KMS-11 (cell line): ENCODE results near the gene CBY2.
"Not testable (repeated sequence)": the region's sequence is repeated elsewhere in the genome, so short reads cannot be mapped to it uniquely, and the experiment has no call there.

Experiments used
- H2AFZ ChIP-seq: fragments of 200-600 bp; sonication (generic); 2 replicates; pipeline ENCODE4 v1.6.1; 2016; ENCODE audit warnings: antibody characterized with exemption, mixed run types, low read depth
- H3K27ac ChIP-seq: fragments of 200-600 bp; sonication (generic); 2 replicates; pipeline ENCODE4 v1.6.1; 2016; ENCODE audit warnings: mild to moderate bottlenecking, mixed run types
- H3K27me3 ChIP-seq: fragments of 200-600 bp; sonication (generic); 2 replicates; pipeline ENCODE4 v1.6.1; 2017; ENCODE audit warnings: mild to moderate bottlenecking, low read depth, mixed run types, moderate library complexity; ENCODE audit not compliant: insufficient read depth
- H3K36me3 ChIP-seq: fragments of 200-600 bp; sonication (generic); 2 replicates; pipeline ENCODE4 v1.6.1; 2017; ENCODE audit warnings: mild to moderate bottlenecking, mixed run types; ENCODE audit not compliant: insufficient read depth
- H3K4me1 ChIP-seq: fragments of 200-600 bp; sonication (generic); 2 replicates; pipeline ENCODE4 v1.6.1; 2016; ENCODE audit warnings: mild to moderate bottlenecking, low read depth, mixed run types; ENCODE audit not compliant: poor library complexity, severe bottlenecking
- H3K4me2 ChIP-seq: fragments of 200-600 bp; sonication (generic); 2 replicates; pipeline ENCODE4 v1.7.0; 2016; ENCODE audit warnings: mild to moderate bottlenecking, mixed run types
- H3K4me3 ChIP-seq: fragments of 200-600 bp; sonication (generic); IDR thresholded peaks from 2 replicates; pipeline ENCODE4 v1.6.1; 2017; ENCODE audit warnings: low read depth, low read length, mixed read lengths; ENCODE audit not compliant: insufficient read depth
- H3K79me2 ChIP-seq: fragments of 200-600 bp; sonication (generic); 2 replicates; pipeline ENCODE4 v1.6.1; 2016; ENCODE audit warnings: low read depth, mixed run types; ENCODE audit not compliant: insufficient read depth
- H3K9ac ChIP-seq: fragments of 200-600 bp; sonication (generic); 2 replicates; pipeline ENCODE4 v1.6.1; 2016; ENCODE audit warnings: mild to moderate bottlenecking, mixed run types
- H4K20me1 ChIP-seq: fragments of 200-600 bp; sonication (generic); 2 replicates; pipeline ENCODE4 v1.6.1; 2016; ENCODE audit warnings: mild to moderate bottlenecking, mixed run types; ENCODE audit not compliant: insufficient read depth
- CTCF ChIP-seq: fragments of 200-600 bp; sonication (generic); conservative IDR thresholded peaks from 2 replicates; pipeline ENCODE4 v1.6.1; 2017; ENCODE audit warnings: low read depth, mild to moderate bottlenecking, antibody characterized with exemption, low read length, moderate library complexity, mixed read lengths

The CBY2 gene

GRCh38 chr13:45662162-45662561, 40.0 kb upstream of the CBY2 start:
- Histone ChIP-seq H3K4me1 (no peaks in the 10 kb centered on the region), H3K4me2 (no peak overlapping the region), H3K27me3 (no peaks in the 10 kb centered on the region), H3K4me3 (no peak overlapping the region), H3K36me3 (no peaks in the 10 kb centered on the region), H4K20me1 (no peaks in the 10 kb centered on the region), H3K27ac (no peak overlapping the region), H3K79me2 (no peaks in the 10 kb centered on the region), H3K9ac (no peak overlapping the region), H2AFZ (no peak overlapping the region)
- no peak for TF ChIP-seq CTCF

GRCh38 chr13:45662903-45663302, 39.2 kb upstream of the CBY2 start:
- not testable (repeated sequence) for H4K20me1 ChIP-seq, H2AFZ ChIP-seq, H3K27me3 ChIP-seq, H3K9ac ChIP-seq, H3K27ac ChIP-seq, H3K4me1 ChIP-seq, H3K79me2 ChIP-seq, H3K4me3 ChIP-seq, H3K4me2 ChIP-seq, H3K36me3 ChIP-seq

DNA sequence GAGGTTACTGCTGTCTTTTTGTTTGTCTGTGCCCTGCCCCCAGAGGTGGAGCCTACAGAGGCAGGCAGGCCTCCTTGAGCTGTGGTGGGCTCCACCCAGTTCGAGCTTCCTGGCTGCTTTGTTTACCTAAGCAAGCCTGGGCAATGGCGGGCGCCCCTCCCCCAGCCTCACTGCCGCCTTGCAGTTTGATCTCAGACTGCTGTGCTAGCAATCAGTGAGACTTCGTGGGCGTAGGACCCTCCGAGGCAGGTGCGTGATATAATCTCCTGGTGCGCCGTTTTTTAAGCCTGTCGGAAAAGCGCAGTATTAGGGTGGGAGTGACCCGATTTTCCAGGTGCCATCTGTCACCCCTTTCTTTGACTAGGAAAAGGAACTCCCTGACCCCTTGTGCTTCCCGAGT, 32.5 kb upstream of the CBY2 start:
- not testable (repeated sequence) for H3K27me3 ChIP-seq, H3K79me2 ChIP-seq, H3K9ac ChIP-seq, H3K4me1 ChIP-seq, H3K4me3 ChIP-seq, H2AFZ ChIP-seq, H3K36me3 ChIP-seq, H3K27ac ChIP-seq, H4K20me1 ChIP-seq, H3K4me2 ChIP-seq

GRCh38 chr13:45670189-45670885, 31.8 kb upstream of the CBY2 start:
- Histone ChIP-seq H3K79me2 (no peaks in the 10 kb centered on the region), H3K36me3 (no peaks in the 10 kb centered on the region), H4K20me1 (no peaks in the 10 kb centered on the region), H3K4me1 (no peaks in the 10 kb centered on the region), H3K27me3 (no peaks in the 10 kb centered on the region), H3K9ac (no peak overlapping the region), H3K27ac (no peak overlapping the region), H2AFZ (no peak overlapping the region), H3K4me2 (no peak overlapping the region), H3K4me3 (no peak overlapping the region)
- TF ChIP-seq CTCF, result no peak

GRCh38 chr13:45674908-45675307, 27.2 kb upstream of the CBY2 start:
- Histone ChIP-seq H3K4me1 (no peaks in the 10 kb centered on the region), H2AFZ (no peak overlapping the region), H3K36me3 (no peaks in the 10 kb centered on the region), H3K4me3 (no peak overlapping the region), H3K79me2 (no peaks in the 10 kb centered on the region), H4K20me1 (no peaks in the 10 kb centered on the region), H3K9ac (no peak overlapping the region), H3K27ac (no peak overlapping the region), H3K27me3 (no peaks in the 10 kb centered on the region), H3K4me2 (no peak overlapping the region)
- TF ChIP-seq CTCF, result no peak
